OCI-LY3 (cell line): ENCODE measurements around the gene ARID3B.

Experiments used
- H2AFZ ChIP-seq: fragments of 200-600, 300-600 bp; shearing (Covaris generic); 2 replicates; pipeline ENCODE4 v1.6.0; 2014; ENCODE audit warnings: antibody characterized with exemption, low read depth, low read length
- H3K27ac ChIP-seq: fragments of 200-600, 300-600 bp; sonication (generic); 2 replicates; pipeline ENCODE4 v1.5.1; 2014; ENCODE audit warnings: mild to moderate bottlenecking, low read length, moderate library complexity, mixed read lengths
- H3K27me3 ChIP-seq: fragments of 200-600, 300-600 bp; sonication (generic); 2 replicates; pipeline ENCODE4 v1.6.1; 2014; ENCODE audit warnings: low read depth, low read length, mixed read lengths
- H3K36me3 ChIP-seq: fragments of 200-600, 300-600 bp; sonication (generic); replicated peaks from 2 replicates; pipeline ENCODE3; 2014; ENCODE audit warnings: low read depth, low read length, mixed read lengths
- H3K4me1 ChIP-seq: fragments of 300-600, 200-600 bp; sonication (generic); 2 replicates; pipeline ENCODE4 v1.6.1; 2014; ENCODE audit warnings: low read length, mixed read lengths
- H3K4me2 ChIP-seq: fragments of 200-600, 300-600 bp; sonication (generic); 2 replicates; pipeline ENCODE4 v1.6.1; 2014; ENCODE audit warnings: low read length, mixed read lengths
- H3K4me3 ChIP-seq: fragments of 300-600, 200-600 bp; sonication (generic); 2 replicates; pipeline ENCODE4 v1.5.1; 2014; ENCODE audit warnings: antibody characterized with exemption, mild to moderate bottlenecking, low read length, moderate library complexity
- H3K79me2 ChIP-seq: fragments of 300-600, 200-600 bp; shearing (Covaris generic); 2 replicates; pipeline ENCODE4 v1.6.1; 2014; ENCODE audit warnings: mild to moderate bottlenecking, low read length, mixed read lengths
- H3K9ac ChIP-seq: fragments of 300-600, 200-600 bp; shearing (Covaris generic); 2 replicates; pipeline ENCODE4 v1.6.0; 2014; ENCODE audit warnings: mild to moderate bottlenecking, low read length, moderate library complexity
- H3K9me3 ChIP-seq: fragments of 200-600, 300-600 bp; shearing (Covaris generic); 2 replicates; pipeline ENCODE4 v1.6.1; 2014; ENCODE audit warnings: low read length, mixed read lengths; ENCODE audit not compliant: insufficient read depth
- H4K20me1 ChIP-seq: fragments of 200-600, 300-600 bp; sonication (generic); 2 replicates; pipeline ENCODE4 v1.6.1; 2016; ENCODE audit warnings: low read length, mixed read lengths; ENCODE audit not compliant: insufficient read depth
- EZH2phosphoT487 ChIP-seq: fragments of 200-600 bp; shearing (Covaris generic); IDR thresholded peaks from 2 replicates; pipeline ENCODE4 v1.6.1; 2018; ENCODE audit warnings: antibody characterized with exemption, mixed run types, low read depth
- TF ChIP-seq, protein P1 (sequence below): fragments of 200-600, 300-600 bp; sonication (generic); IDR thresholded peaks from 2 replicates; pipeline ENCODE4 v1.5.1; 2014; ENCODE audit warnings: antibody characterized with exemption, low read length, low read depth

The ARID3B gene

GRCh38 chr15:74540161-74540760 lies 759 bp upstream of the ARID3B start:
- peak overlapping the region; percentile 82 for H3K4me2 ChIP-seq
- H3K4me3 ChIP-seq = peak overlapping the region; percentile 86
- peak overlapping the region; percentile 48; the same call in 1 of the 2 replicates for H2AFZ ChIP-seq
- peak overlapping the region; percentile 74 for H3K9ac ChIP-seq
- peaks cover 56% of the 10 kb centered on the region for H3K79me2 ChIP-seq
- H3K4me1 ChIP-seq = peaks cover 25% of the 10 kb centered on the region
- no peaks in the 10 kb centered on the region for H3K27me3 ChIP-seq
- peaks cover 11% of the 10 kb centered on the region for H3K36me3 ChIP-seq
- no peaks in the 10 kb centered on the region for H3K9me3 ChIP-seq
- peaks cover 31% of the 10 kb centered on the region for H4K20me1 ChIP-seq
- no peak for TF ChIP-seq EZH2phosphoT487
- TF ChIP-seq, protein P1, sequence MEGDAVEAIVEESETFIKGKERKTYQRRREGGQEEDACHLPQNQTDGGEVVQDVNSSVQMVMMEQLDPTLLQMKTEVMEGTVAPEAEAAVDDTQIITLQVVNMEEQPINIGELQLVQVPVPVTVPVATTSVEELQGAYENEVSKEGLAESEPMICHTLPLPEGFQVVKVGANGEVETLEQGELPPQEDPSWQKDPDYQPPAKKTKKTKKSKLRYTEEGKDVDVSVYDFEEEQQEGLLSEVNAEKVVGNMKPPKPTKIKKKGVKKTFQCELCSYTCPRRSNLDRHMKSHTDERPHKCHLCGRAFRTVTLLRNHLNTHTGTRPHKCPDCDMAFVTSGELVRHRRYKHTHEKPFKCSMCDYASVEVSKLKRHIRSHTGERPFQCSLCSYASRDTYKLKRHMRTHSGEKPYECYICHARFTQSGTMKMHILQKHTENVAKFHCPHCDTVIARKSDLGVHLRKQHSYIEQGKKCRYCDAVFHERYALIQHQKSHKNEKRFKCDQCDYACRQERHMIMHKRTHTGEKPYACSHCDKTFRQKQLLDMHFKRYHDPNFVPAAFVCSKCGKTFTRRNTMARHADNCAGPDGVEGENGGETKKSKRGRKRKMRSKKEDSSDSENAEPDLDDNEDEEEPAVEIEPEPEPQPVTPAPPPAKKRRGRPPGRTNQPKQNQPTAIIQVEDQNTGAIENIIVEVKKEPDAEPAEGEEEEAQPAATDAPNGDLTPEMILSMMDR = no peak
- peak overlapping the region; percentile 74 for H3K27ac ChIP-seq

- Histone ChIP-seq H3K36me3 (peaks cover 24% of the 10 kb centered on the region), H4K20me1 (peaks cover 44% of the 10 kb centered on the region), H3K27ac (peak overlapping the region; percentile 91), H3K27me3 (no peaks in the 10 kb centered on the region), H3K4me2 (peak overlapping the region; percentile 98), H3K9ac (peak overlapping the region; percentile 97), H3K79me2 (peaks cover 70% of the 10 kb centered on the region), H3K4me3 (peak overlapping the region; percentile 92), H3K9me3 (no peaks in the 10 kb centered on the region), H3K4me1 (peaks cover 39% of the 10 kb centered on the region), H2AFZ (no peak overlapping the region)
- TF ChIP-seq, protein P1 = no peak
- TF ChIP-seq EZH2phosphoT487 = no peak
Measured at GRCh38 chr15:74541494-74542165, 610 bp downstream of the ARID3B start.

DNA sequence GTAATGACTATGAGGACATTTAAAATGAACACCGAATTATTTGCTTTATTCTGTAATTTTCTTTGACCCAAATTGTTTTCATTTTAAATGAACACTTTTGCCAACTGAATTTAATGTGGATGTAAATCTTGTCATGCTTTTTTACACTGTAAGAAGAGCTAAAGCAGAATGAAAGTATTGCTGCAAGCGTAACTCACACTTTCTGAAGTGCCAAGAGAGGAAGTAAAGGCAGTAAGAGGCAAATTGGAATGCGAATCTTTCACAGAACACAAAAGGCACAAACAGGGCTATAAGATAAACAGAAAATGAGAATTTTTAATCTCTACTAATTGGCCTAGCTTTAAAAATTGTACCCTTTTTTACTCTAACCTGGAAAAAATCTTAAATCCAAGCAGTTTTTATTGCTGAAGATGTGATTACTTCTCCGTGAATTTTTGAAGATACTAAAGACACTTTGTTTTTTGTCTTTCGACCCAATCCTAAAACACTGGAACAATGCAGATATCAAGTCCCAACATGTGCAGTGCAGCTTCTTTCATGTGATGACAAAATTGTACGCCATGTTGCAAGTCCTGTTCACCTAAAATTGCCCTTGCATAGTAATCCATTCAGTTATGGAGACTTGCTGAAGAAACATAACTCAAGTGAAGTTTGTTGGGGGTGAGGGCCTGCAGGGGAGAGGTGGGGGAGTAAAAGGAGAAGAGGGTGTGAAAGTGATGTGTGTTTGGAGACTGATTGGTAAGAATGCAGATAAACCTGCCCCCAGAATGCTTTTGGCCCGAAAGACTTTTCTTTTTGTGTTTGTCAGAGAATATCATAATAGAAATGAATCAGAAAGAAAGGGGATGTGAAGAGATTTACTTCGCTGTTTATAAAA lies 1.4 kb downstream of the ARID3B start:
- Histone ChIP-seq H2AFZ (no peak overlapping the region), H3K4me1 (peaks cover 40% of the 10 kb centered on the region), H3K9ac (peak overlapping the region; percentile 97), H3K4me2 (peak overlapping the region; percentile 98), H3K36me3 (peaks cover 28% of the 10 kb centered on the region), H3K27me3 (no peaks in the 10 kb centered on the region), H4K20me1 (peaks cover 51% of the 10 kb centered on the region), H3K79me2 (peaks cover 78% of the 10 kb centered on the region), H3K27ac (peak overlapping the region; percentile 91), H3K9me3 (no peaks in the 10 kb centered on the region), H3K4me3 (peak overlapping the region; percentile 92)
- TF ChIP-seq, protein P1 = no peak
- no peak for TF ChIP-seq EZH2phosphoT487

DNA sequence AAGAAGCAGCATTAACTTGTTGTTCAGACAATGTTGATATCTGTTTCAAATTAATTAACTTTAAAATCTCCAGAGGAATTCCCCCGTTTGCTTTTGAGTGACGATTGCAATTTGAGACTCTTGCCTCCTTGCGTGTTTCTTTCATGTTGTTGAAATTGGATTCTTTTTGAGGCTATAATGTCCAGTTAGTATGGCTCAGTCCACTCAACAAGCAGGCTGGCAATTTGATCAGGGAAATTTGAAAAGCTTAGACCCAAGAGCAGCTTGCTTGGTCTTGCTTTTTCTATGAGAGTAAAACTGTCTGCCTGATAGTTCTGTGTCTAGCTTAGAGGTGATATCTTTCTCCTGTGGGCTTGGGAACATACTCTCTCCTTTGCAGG lies 2.0 kb downstream of the ARID3B start:
- Histone ChIP-seq H3K9me3 (no peaks in the 10 kb centered on the region), H3K4me1 (peaks cover 40% of the 10 kb centered on the region), H3K9ac (peak overlapping the region; percentile 97), H2AFZ (no peak overlapping the region), H3K27me3 (no peaks in the 10 kb centered on the region), H3K4me2 (peak overlapping the region; percentile 98), H3K36me3 (peaks cover 34% of the 10 kb centered on the region), H3K27ac (peak overlapping the region; percentile 91), H4K20me1 (peaks cover 57% of the 10 kb centered on the region), H3K4me3 (peak overlapping the region; percentile 92), H3K79me2 (peaks cover 84% of the 10 kb centered on the region)
- TF ChIP-seq, protein P1 = no peak
- TF ChIP-seq EZH2phosphoT487 = no peak
